Caco-2 (cell line): ENCODE measurements around the gene HOXA7. TPM values are rescaled to one million over a fixed set of nuclear protein-coding genes. Genes with fewer than 3 reads are reported as not detected.

Experiments used
- BruUV-seq: library from RNA; stranded (reverse); fragments of 400-500 nt; replicated peaks from 2 replicates; lab custom pipeline; 2021; lab: Mats Ljungman, UMichigan
- CTCF ChIA-PET: fragments of 300-600 bp; sonication (Branson Sonifier 250); formaldehyde crosslinking; loops from one replicate; lab custom pipeline; 2022; ENCODE audit warnings: antibody characterized with exemption; lab: Charles Lee
- POLR2A ChIA-PET: fragments of 300-600 bp; sonication (Branson Sonifier 250); formaldehyde crosslinking; loops from one replicate; lab custom pipeline; 2022; ENCODE audit warnings: antibody characterized with exemption; lab: Charles Lee
- DNase-seq, 2 experiments: peaks; one replicate each; pipeline versions ENCODE4 v3.0.0 to v3.0.0-alpha.2; 2020 to 2022
- H3K27me3 ChIP-seq: replicated peaks from 2 replicates; pipeline ENCODE4 v1.6.0; 2011; ENCODE audit warnings: low read length; ENCODE audit not compliant: control insufficient read depth, insufficient read depth
- H3K36me3 ChIP-seq: 2 replicates; pipeline ENCODE4 v1.5.1; 2011; ENCODE audit warnings: low read length; ENCODE audit not compliant: control insufficient read depth, insufficient read depth
- H3K4me1 ChIP-seq: fragments of 250-450 bp; sonication (Bioruptor Pico); 2 replicates; pipeline ENCODE4 v1.5.1; 2020; ENCODE audit warnings: mild to moderate bottlenecking
- H3K4me3 ChIP-seq: 2 replicates; pipeline ENCODE4 v1.5.1; 2011; ENCODE audit warnings: low read depth, mild to moderate bottlenecking, control low read depth, low read length
- H3K9me3 ChIP-seq: fragments of 250-450 bp; sonication (Bioruptor Pico); 2 replicates; pipeline ENCODE4 v1.5.1; 2020; ENCODE audit warnings: mild to moderate bottlenecking, moderate library complexity
- H3K27ac Mint-ChIP-seq: one replicate; pipeline ENCODE4 v1.8.0; 2022; ENCODE audit warnings: mixed read lengths; ENCODE audit not compliant: unreplicated experiment
- H3K27me3 Mint-ChIP-seq: one replicate; pipeline ENCODE4 v1.8.0; 2022; ENCODE audit warnings: mixed read lengths; ENCODE audit not compliant: insufficient read depth, unreplicated experiment
- H3K36me3 Mint-ChIP-seq: one replicate; pipeline ENCODE4 v1.8.0; 2022; ENCODE audit warnings: mild to moderate bottlenecking, mixed read lengths; ENCODE audit not compliant: insufficient read depth, unreplicated experiment
- H3K4me1 Mint-ChIP-seq: one replicate; pipeline ENCODE4 v1.8.0; 2022; ENCODE audit warnings: low read depth, mixed read lengths; ENCODE audit not compliant: unreplicated experiment
- H3K4me3 Mint-ChIP-seq: one replicate; pipeline ENCODE4 v1.8.0; 2022; ENCODE audit warnings: mild to moderate bottlenecking, moderate library complexity, mixed read lengths; ENCODE audit not compliant: unreplicated experiment
- H3K9me3 Mint-ChIP-seq: one replicate; pipeline ENCODE4 v1.8.0; 2022; ENCODE audit warnings: mixed read lengths; ENCODE audit not compliant: unreplicated experiment
- CTCF ChIP-seq, 2 experiments: fragments of 200-600 bp in 1 of 2; IDR thresholded peaks; 1 replicate in 1 of 2; 2 replicates in 1 of 2; pipeline versions ENCODE4 v1.5.1 to v1.8.0; 2011 to 2022; ENCODE audit warnings: antibody characterized with exemption in 1 of 2, control low read depth in 1 of 2, inconsistent platforms in 1 of 2, low read depth in 1 of 2, low read length in 1 of 2, mild to moderate bottlenecking in 1 of 2, moderate library complexity in 1 of 2; ENCODE audit not compliant: insufficient read depth in 1 of 2, severe bottlenecking in 1 of 2, unreplicated experiment in 1 of 2
- intact Hi-C: fragments of 100-400 bp; cut with micrococcal nuclease; formaldehyde crosslinking; loops from one replicate; pipeline ENCODE4 v1.10.0; 2022; ENCODE audit not compliant: unreplicated experiment
- total RNA-seq: library from RNA; stranded (reverse); gene quantifications from 2 replicates; pipeline ENCODE4 v1.2.3, GENCODE V29; 2022

Gene HOXA7
- total RNA-seq, 1 experiment from 2014 or later: 19.9 TPM

GRCh38 chr7:27193335-27194001 lies 37.0 kb upstream of the HOXA7 start:
- Mint-ChIP-seq H3K9me3 (no peaks in the 10 kb centered on the region), H3K4me3 (no peak overlapping the region)
- POLR2A ChIA-PET: no interaction called here

GRCh38 chr7:27192546-27193334 lies 36.3 kb upstream of the HOXA7 start:
- DNase-seq: no peak
- POLR2A ChIA-PET: no interaction called here
- no peaks in the 10 kb centered on the region for H3K27me3 ChIP-seq

More at GRCh38 chr7:27193335-27194001, 37.0 kb upstream of the HOXA7 start:
- CTCF ChIA-PET: no interaction called here
- no peak for TF ChIP-seq CTCF (IDR thresholded peaks at IDR 0.05; ENCODE audit: insufficient read depth in 1 of 2, low read depth in 1 of 2, low read length in 1 of 2, severe bottlenecking in 1 of 2, unreplicated experiment in 1 of 2)
- no peak for DNase-seq
- H3K4me1 Mint-ChIP-seq: no peaks in the 10 kb centered on the region
- H3K27me3 Mint-ChIP-seq: peaks cover 10% of the 10 kb centered on the region
- H3K27ac Mint-ChIP-seq: no peak overlapping the region
- H3K27me3 ChIP-seq: no peaks in the 10 kb centered on the region; the same call in 1 of the 2 replicates
- H3K4me3 ChIP-seq: no peak overlapping the region
- H3K36me3 Mint-ChIP-seq: no peaks in the 10 kb centered on the region
- no peaks in the 10 kb centered on the region for H3K4me1 ChIP-seq
- intact Hi-C loops: no loop called here
- H3K36me3 ChIP-seq: no peaks in the 10 kb centered on the region
- no TSS peak for BruUV-seq
- H3K9me3 ChIP-seq: no peaks in the 10 kb centered on the region

More at GRCh38 chr7:27192546-27193334, 36.3 kb upstream of the HOXA7 start:
- TF ChIP-seq CTCF (IDR thresholded peaks at IDR 0.05; ENCODE audit: insufficient read depth in 1 of 2, low read depth in 1 of 2, low read length in 1 of 2, severe bottlenecking in 1 of 2, unreplicated experiment in 1 of 2): no peak
- Histone ChIP-seq H3K4me1 (no peaks in the 10 kb centered on the region), H3K9me3 (no peaks in the 10 kb centered on the region), H3K4me3 (no peak overlapping the region), H3K36me3 (no peaks in the 10 kb centered on the region)
- no peak overlapping the region for H3K4me3 Mint-ChIP-seq
- CTCF ChIA-PET: interaction anchor here (0.6 kb wide), 1 partner anchor 12 kb away, joined by 3 read pairs; no protein-coding TSS in a partner anchor
- intact Hi-C loops: no loop called here
- H3K27me3 Mint-ChIP-seq: peaks cover 4% of the 10 kb centered on the region
- BruUV-seq: no TSS peak
- H3K9me3 Mint-ChIP-seq: no peaks in the 10 kb centered on the region
- H3K4me1 Mint-ChIP-seq: no peaks in the 10 kb centered on the region
- no peaks in the 10 kb centered on the region for H3K36me3 Mint-ChIP-seq
- H3K27ac Mint-ChIP-seq: no peak overlapping the region
